GM18508 (cell line): ENCODE measurements around the gene SMOC2.
"Not testable (repeated sequence)": the region's sequence is repeated elsewhere in the genome, so short reads cannot be mapped to it uniquely, and the experiment has no call there.

ENCODE experiments used
- ATAC-seq: cut with Tn5 transposase; IDR thresholded peaks from one replicate; pipeline ENCODE4 v1.9.1; 2021; ENCODE audit warnings: moderate number of reproducible peaks; ENCODE audit not compliant: insufficient read depth, unreplicated experiment

Gene SMOC2

DNA sequence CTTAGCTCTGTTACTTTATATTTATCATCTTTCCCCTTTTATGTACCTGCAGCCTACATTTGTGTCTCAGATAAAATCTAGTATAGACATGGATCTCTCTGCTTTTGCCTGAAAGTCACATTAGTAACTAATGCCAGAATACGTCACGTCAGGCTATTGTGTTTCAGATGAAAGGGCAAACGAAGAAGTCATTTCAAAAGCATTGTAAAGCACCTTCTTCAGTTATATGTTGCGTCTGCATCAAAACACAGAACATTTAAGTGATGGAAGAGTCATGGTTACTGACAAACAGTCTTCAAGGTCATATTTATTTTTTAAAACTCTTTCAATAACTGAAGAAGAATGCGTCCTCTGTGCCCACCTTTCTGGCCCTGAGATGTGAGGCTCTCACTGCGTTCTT is 119.1 kb downstream of the SMOC2 start:
- ATAC-seq, result no peak

- no peak for ATAC-seq
Observed at GRCh38 chr6:168562576-168563151, 121.7 kb downstream of the SMOC2 start.

- ATAC-seq, result no peak
Observed at GRCh38 chr6:168563656-168564055, 122.7 kb downstream of the SMOC2 start.

DNA sequence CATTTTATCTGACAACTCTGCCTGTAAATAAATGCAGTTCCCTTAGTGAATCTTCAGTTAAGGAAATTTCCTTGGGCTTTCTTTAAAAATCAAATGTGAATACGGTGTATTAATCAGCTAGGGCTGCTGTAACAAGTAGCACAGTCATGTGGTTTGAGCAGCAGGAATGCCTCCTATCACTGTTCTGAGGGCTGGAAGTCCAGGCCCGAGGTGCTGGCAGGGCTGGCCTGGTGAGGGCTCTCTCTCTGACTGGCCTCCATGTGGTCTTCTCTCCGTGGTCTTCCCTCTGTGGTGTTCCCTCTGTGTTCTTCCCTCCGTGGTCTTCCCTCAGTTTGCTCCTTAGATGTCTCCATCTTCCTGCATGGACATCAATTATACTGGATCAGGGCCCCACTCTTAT is 124.1 kb downstream of the SMOC2 start:
- no peak for ATAC-seq

GRCh38 chr6:168570211-168570610 is 129.2 kb downstream of the SMOC2 start:
- no peak for ATAC-seq

- ATAC-seq, result no peak
Observed at GRCh38 chr6:168571268-168571667, 130.3 kb downstream of the SMOC2 start.

GRCh38 chr6:168573276-168573835 is 132.4 kb downstream of the SMOC2 start:
- ATAC-seq, result not testable (repeated sequence)

DNA sequence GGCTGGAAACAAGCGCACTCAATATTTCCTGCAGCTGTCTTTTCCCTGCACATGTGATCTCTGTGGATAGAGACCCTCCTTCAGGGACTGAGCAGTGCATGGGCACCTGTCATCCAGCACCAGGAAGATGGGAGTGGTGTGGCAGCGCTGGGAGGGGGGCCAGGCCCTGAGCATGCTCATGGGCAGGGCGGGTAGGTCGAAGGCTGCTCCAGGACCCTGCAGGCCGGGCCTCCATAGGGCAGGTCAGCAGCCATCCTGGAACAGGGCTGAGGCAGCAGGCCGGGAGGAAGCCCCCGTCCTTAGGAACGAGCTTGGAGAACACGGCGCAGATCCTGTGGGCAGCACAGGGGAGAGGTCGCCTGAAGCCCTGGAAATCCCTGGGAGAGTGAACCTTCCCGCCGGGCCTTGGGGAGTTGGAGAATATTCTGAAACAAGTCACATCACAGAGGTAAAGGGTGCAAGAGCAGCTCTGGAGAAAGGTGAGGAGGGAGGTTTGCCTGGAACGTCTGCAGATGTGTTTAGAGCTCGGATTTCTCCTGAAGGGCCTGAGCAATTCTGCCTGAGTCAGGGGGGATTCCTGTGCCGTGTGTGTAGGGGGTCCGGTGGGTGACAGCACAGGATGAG is 133.2 kb downstream of the SMOC2 start:
- no peak for ATAC-seq

GRCh38 chr6:168574699-168575195 is 133.8 kb downstream of the SMOC2 start:
- ATAC-seq, result no peak

GRCh38 chr6:168575346-168576098 is 134.5 kb downstream of the SMOC2 start:
- ATAC-seq, result no peak

- no peak for ATAC-seq
Observed at GRCh38 chr6:168576388-168576787, 135.4 kb downstream of the SMOC2 start.

- ATAC-seq, result no peak
Observed at GRCh38 chr6:168577496-168577895, 136.5 kb downstream of the SMOC2 start.

DNA sequence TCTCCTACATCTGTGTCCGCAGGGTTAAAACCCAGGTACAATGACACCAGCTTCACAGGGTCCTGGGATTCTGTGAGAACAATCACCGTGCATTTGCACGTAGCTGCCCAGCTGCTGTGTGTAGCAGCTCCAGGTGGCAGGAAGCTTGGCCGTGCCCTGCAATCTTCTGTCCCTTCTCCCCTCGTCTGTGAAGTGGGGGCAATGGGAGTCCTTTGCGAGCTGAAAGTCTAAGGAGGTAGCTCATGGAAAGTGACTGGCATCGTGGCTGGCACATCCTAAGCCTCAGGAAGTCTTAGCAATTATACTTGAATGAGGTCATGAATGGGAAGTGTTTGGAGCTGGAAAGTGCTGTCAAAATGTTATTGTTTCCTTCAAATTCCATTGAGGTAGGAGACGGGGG is 137.1 kb downstream of the SMOC2 start:
- ATAC-seq, result no peak

GRCh38 chr6:168581236-168581635 is 140.3 kb downstream of the SMOC2 start:
- ATAC-seq, result no peak

DNA sequence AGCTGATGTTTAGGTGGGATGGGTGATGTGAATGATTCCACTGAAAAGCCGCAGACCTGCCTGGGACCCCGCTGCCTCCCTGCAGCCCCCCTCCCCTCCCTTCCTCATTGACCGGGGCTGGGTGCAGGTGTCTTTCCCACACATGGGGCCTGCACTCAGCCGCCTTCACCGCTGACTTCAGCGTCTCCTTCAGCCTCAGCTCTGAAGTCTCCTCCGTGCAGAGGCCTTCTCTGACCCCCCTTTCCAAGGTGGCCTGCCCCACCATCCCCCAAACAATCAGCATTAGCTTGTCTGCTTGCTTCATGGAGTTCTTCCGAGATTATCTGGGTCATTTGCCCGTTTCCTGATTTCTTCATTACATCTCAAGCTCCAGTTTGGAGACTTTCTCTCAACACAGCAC is 140.7 kb downstream of the SMOC2 start:
- no peak for ATAC-seq

- ATAC-seq, result no peak
Observed at GRCh38 chr6:168582571-168582981, 141.6 kb downstream of the SMOC2 start.

GRCh38 chr6:168583126-168583525 is 142.1 kb downstream of the SMOC2 start:
- no peak for ATAC-seq

- no peak for ATAC-seq
Observed at GRCh38 chr6:168583821-168584220, 142.8 kb downstream of the SMOC2 start.

- no peak for ATAC-seq
Observed at GRCh38 chr6:168584249-168584648, 143.3 kb downstream of the SMOC2 start.

- no peak for ATAC-seq
Observed at GRCh38 chr6:168584671-168585070, 143.7 kb downstream of the SMOC2 start.

- no peak for ATAC-seq
Observed at GRCh38 chr6:168585441-168585840, 144.5 kb downstream of the SMOC2 start.
